HEK293 (cell line): ENCODE measurements around the gene AGO3.
A peak's percentile ranks its signal among the peaks of the same experiment; 100 is the strongest.

Experiments
- CTCF ChIA-PET: fragments of 350-600 bp; formaldehyde crosslinking; extraction: SDS; loops from one replicate; lab custom pipeline; 2021; ENCODE audit warnings: antibody characterized with exemption; lab: Yijun Ruan, JAX
- POLR2A ChIA-PET: fragments of 300-600 bp; formaldehyde crosslinking; extraction: SDS; loops from one replicate; lab custom pipeline; 2020; ENCODE audit warnings: antibody characterized with exemption, inconsistent platforms; lab: Yijun Ruan, JAX
- H3K27ac ChIP-seq: fragments of 200-500 bp; sonication (Bioruptor generic); 2 replicates; pipeline ENCODE4 v1.5.1; 2014; ENCODE audit warnings: low read depth, low read length, control low read depth, inconsistent platforms; ENCODE audit errors: extremely low read depth
- H3K36me3 ChIP-seq, 2 experiments: fragments of 200-500 bp in 1 of 2; sonication (Bioruptor generic) in 1 of 2; 1 replicate in 1 of 2; 2 replicates in 1 of 2; pipeline ENCODE4 v1.5.1; 2014 to 2017; ENCODE audit warnings: inconsistent platforms in 2 of 2, low read length in 2 of 2; ENCODE audit not compliant: control insufficient read depth in 2 of 2, insufficient read depth in 1 of 2
- H3K4me1 ChIP-seq: fragments of 200-500 bp; sonication (Bioruptor generic); 2 replicates; pipeline ENCODE4 v1.5.1; 2014; ENCODE audit warnings: mild to moderate bottlenecking, low read length, inconsistent platforms; ENCODE audit not compliant: control insufficient read depth, insufficient read depth
- H3K4me3 ChIP-seq: 2 replicates; pipeline ENCODE4 v1.5.1; 2011; ENCODE audit warnings: low read depth, mild to moderate bottlenecking, control low read depth, low read length, moderate library complexity
- H3K9me3 ChIP-seq: fragments of 200-500 bp; sonication (Bioruptor generic); 2 replicates; pipeline ENCODE4 v1.5.1; 2014; ENCODE audit warnings: low read depth, low read length, inconsistent platforms; ENCODE audit not compliant: control insufficient read depth, insufficient read depth
- MYNN ChIP-seq: fragments of 450-650 bp; formaldehyde crosslinking; IDR thresholded peaks from 2 replicates; pipeline ENCODE4 v1.5.1; 2016; ENCODE audit warnings: missing biosample characterization, missing genetic modification characterization, borderline replicate concordance
- SP7 ChIP-seq: fragments of 450-650 bp; formaldehyde crosslinking; IDR thresholded peaks from 2 replicates; pipeline ENCODE4 v1.5.1; 2016; ENCODE audit warnings: missing biosample characterization, missing genetic modification characterization
- TRIM28 ChIP-seq: IDR thresholded peaks from 2 replicates; pipeline ENCODE4 v1.6.1; 2011; ENCODE audit warnings: low read length, control low read depth, borderline replicate concordance
- WT1 ChIP-seq: fragments of 450-650 bp; formaldehyde crosslinking; IDR thresholded peaks from 2 replicates; pipeline ENCODE4 v1.5.1; 2016; ENCODE audit warnings: missing biosample characterization, missing genetic modification characterization
- YY1 ChIP-seq: fragments of 450-650 bp; formaldehyde crosslinking; IDR thresholded peaks from 2 replicates; pipeline ENCODE4 v1.5.1; 2018; ENCODE audit warnings: missing biosample characterization, missing genetic modification characterization
- ZBTB17 ChIP-seq: fragments of 450-650 bp; formaldehyde crosslinking; IDR thresholded peaks from 2 replicates; pipeline ENCODE4 v1.5.1; 2016; ENCODE audit warnings: missing biosample characterization, missing genetic modification characterization
- ZBTB8A ChIP-seq: fragments of 450-650 bp; formaldehyde crosslinking; IDR thresholded peaks from 2 replicates; pipeline ENCODE4 v1.5.1; 2016; ENCODE audit warnings: missing biosample characterization, missing genetic modification characterization
- ZFP69B ChIP-seq: fragments of 450-650 bp; formaldehyde crosslinking; IDR thresholded peaks from 2 replicates; pipeline ENCODE4 v1.5.1; 2016; ENCODE audit warnings: missing biosample characterization, missing genetic modification characterization
- ZNF24 ChIP-seq: fragments of 450-650 bp; formaldehyde crosslinking; IDR thresholded peaks from 2 replicates; pipeline ENCODE4 v1.5.1; 2016; ENCODE audit warnings: missing biosample characterization, missing genetic modification characterization
- ZNF311 ChIP-seq: fragments of 450-650 bp; formaldehyde crosslinking; IDR thresholded peaks from 2 replicates; pipeline ENCODE4 v1.5.1; 2017; ENCODE audit warnings: missing biosample characterization, missing genetic modification characterization, borderline replicate concordance
- ZNF558 ChIP-seq: fragments of 450-650 bp; formaldehyde crosslinking; IDR thresholded peaks from 2 replicates; pipeline ENCODE4 v1.5.1; 2016; ENCODE audit warnings: missing biosample characterization, missing genetic modification characterization
- ZNF664 ChIP-seq: fragments of 450-650 bp; formaldehyde crosslinking; IDR thresholded peaks from 2 replicates; pipeline ENCODE4 v1.5.1; 2016; ENCODE audit warnings: missing biosample characterization, missing genetic modification characterization
- ZNF701 ChIP-seq: fragments of 450-650 bp; formaldehyde crosslinking; IDR thresholded peaks from 2 replicates; pipeline ENCODE4 v1.5.1; 2016; ENCODE audit warnings: missing biosample characterization, missing genetic modification characterization
- ZNF707 ChIP-seq: fragments of 450-650 bp; formaldehyde crosslinking; IDR thresholded peaks from 2 replicates; pipeline ENCODE4 v1.5.1; 2016; ENCODE audit warnings: missing biosample characterization, missing genetic modification characterization
- ZSCAN16 ChIP-seq: fragments of 450-650 bp; formaldehyde crosslinking; IDR thresholded peaks from 2 replicates; pipeline ENCODE4 v1.5.1; 2016; ENCODE audit warnings: missing biosample characterization, missing genetic modification characterization
- TF ChIP-seq, protein P1 (sequence below): fragments of 450-650 bp; formaldehyde crosslinking; IDR thresholded peaks from 2 replicates; pipeline ENCODE4 v1.5.1; 2016; ENCODE audit warnings: missing biosample characterization, missing genetic modification characterization, borderline replicate concordance
- TF ChIP-seq, protein P2 (sequence below): IDR thresholded peaks from 2 replicates; pipeline ENCODE4 v1.6.1; 2011; ENCODE audit warnings: mild to moderate bottlenecking, low read depth, low read length, borderline replicate concordance

AGO3 gene

DNA sequence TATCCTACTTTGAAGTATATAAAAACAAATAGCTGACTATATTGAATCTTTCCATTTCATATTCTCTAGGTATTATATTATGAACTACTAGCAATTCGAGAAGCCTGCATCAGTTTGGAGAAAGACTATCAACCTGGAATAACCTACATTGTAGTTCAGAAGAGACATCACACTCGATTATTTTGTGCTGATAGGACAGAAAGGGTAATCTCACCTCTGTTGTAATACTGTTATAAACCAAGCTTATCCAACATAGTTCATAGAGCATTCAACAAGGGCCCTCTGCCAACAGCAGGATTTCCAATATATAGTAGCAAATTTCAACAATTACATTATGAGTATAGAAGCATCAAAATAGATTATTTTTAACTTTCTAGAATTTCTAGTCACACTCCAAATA is 109.3 kb downstream of the AGO3 start:
- POLR2A ChIA-PET = no interaction called here
- Histone ChIP-seq H3K9me3 (no peaks in the 10 kb centered on the region), H3K4me1 (no peaks in the 10 kb centered on the region), H3K36me3 (peaks cover 44 to 51% of the 10 kb centered on the region in 2 experiments), H3K27ac (no peak overlapping the region), H3K4me3 (no peak overlapping the region)
- TF ChIP-seq MYNN (tag by site-specific recombination) (no peak), ZFP69B (tag by site-specific recombination) (no peak), ZBTB8A (no peak), TRIM28 (no peak)
- CTCF ChIA-PET = no interaction called here

DNA sequence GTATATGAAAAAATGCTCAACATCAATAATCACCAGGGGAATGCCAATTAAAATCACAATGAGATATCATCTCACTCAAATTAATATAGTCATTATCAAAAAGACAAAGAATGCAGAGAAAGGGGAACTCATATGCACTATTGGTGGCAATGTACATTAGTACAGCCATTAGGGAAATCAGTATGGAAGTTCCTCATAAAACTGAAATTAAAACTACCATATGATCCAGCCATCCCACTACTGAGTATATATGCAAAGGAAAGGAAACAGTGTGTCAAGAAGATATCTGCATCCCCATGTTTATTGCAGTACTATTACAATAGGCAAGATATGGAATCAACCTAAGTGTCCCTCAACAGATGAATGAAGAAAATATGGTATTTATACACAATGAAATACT is 120.9 kb downstream of the AGO3 start:
- CTCF ChIA-PET = interaction anchor here (0.6 kb wide), 1 partner anchor 190 kb away, joined by 3 read pairs; no protein-coding TSS in a partner anchor
- no peak for TF ChIP-seq ZFP69B (tag by site-specific recombination)
- peak; percentile 57; the same call in 1 of the 2 replicates for TF ChIP-seq ZNF664 (tag by site-specific recombination)
- no peaks in the 10 kb centered on the region for H3K4me1 ChIP-seq
- POLR2A ChIA-PET = no interaction called here
- no peak overlapping the region for H3K4me3 ChIP-seq
- peaks cover 9 to 30% of the 10 kb centered on the region in 2 experiments; a peak in 2 of 3 replicates for H3K36me3 ChIP-seq
- no peaks in the 10 kb centered on the region for H3K9me3 ChIP-seq
- H3K27ac ChIP-seq = no peak overlapping the region

DNA sequence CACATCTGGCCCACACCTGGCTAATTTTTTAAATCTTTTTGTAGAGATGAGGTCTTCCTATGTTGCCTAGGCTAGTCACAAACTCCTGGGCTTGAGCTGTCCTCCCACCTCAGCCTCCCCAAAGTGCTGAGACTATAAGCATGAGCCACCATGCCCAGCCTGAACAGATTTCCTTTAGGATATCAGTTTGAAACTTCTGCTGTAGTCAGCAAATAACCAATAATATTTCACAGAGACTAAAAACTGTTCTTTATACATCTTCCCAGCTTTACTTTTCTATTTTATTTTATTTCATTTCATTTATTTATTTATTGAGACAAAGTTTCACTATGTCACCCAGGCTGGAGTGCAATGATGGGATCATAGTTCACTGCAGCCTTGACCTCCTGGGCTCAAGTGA is 123.1 kb downstream of the AGO3 start:
- ChIA-PET POLR2A (interaction anchor here (1.1 kb wide), 1 partner anchor 105 kb away, joined by 3 read pairs; no protein-coding TSS in a partner anchor), CTCF (no interaction called here)
- TF ChIP-seq ZSCAN16 (tag by site-specific recombination) = no peak
- TF ChIP-seq, protein P1, sequence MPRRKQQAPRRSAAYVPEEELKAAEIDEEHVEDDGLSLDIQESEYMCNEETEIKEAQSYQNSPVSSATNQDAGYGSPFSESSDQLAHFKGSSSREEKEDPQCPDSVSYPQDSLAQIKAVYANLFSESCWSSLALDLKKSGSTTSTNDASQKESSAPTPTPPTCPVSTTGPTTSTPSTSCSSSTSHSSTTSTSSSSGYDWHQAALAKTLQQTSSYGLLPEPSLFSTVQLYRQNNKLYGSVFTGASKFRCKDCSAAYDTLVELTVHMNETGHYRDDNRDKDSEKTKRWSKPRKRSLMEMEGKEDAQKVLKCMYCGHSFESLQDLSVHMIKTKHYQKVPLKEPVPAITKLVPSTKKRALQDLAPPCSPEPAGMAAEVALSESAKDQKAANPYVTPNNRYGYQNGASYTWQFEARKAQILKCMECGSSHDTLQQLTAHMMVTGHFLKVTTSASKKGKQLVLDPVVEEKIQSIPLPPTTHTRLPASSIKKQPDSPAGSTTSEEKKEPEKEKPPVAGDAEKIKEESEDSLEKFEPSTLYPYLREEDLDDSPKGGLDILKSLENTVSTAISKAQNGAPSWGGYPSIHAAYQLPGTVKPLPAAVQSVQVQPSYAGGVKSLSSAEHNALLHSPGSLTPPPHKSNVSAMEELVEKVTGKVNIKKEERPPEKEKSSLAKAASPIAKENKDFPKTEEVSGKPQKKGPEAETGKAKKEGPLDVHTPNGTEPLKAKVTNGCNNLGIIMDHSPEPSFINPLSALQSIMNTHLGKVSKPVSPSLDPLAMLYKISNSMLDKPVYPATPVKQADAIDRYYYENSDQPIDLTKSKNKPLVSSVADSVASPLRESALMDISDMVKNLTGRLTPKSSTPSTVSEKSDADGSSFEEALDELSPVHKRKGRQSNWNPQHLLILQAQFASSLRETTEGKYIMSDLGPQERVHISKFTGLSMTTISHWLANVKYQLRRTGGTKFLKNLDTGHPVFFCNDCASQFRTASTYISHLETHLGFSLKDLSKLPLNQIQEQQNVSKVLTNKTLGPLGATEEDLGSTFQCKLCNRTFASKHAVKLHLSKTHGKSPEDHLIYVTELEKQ = no peak
- TF ChIP-seq ZNF707 (tag by site-specific recombination) = no peak
- TF ChIP-seq YY1 = no peak
- TF ChIP-seq, protein P2, sequence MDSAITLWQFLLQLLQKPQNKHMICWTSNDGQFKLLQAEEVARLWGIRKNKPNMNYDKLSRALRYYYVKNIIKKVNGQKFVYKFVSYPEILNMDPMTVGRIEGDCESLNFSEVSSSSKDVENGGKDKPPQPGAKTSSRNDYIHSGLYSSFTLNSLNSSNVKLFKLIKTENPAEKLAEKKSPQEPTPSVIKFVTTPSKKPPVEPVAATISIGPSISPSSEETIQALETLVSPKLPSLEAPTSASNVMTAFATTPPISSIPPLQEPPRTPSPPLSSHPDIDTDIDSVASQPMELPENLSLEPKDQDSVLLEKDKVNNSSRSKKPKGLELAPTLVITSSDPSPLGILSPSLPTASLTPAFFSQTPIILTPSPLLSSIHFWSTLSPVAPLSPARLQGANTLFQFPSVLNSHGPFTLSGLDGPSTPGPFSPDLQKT = no peak
- TF ChIP-seq ZBTB17 (tag by site-specific recombination) = no peak
- TF ChIP-seq ZNF558 (tag by site-specific recombination) = no peak
- TF ChIP-seq WT1 (tag by site-specific recombination) = no peak
- TF ChIP-seq ZNF24 = no peak
- no peak for TF ChIP-seq SP7 (tag by site-specific recombination)
- TF ChIP-seq ZNF311 (tag by site-specific recombination) = no peak
- TF ChIP-seq ZNF701 (tag by site-specific recombination) = no peak
- Histone ChIP-seq H3K36me3 (peaks cover 0 to 11% of the 10 kb centered on the region in 2 experiments; a peak in 2 of 3 replicates), H3K27ac (no peak overlapping the region), H3K4me1 (no peaks in the 10 kb centered on the region), H3K4me3 (no peak overlapping the region), H3K9me3 (no peaks in the 10 kb centered on the region)
